ENCODE data around the gene SLC2A13.

The SLC2A13 gene

GRCh38 chr12:40105515-40106201, at the start of gene SLC2A13:
SLC2A13 (minus strand) TSS chr12:40106081; CDS start chr12:40105808, 273 bp downstream.
- DNase-seq, result peak; percentile 76

- DNase-seq, result no peak
Measured at GRCh38 chr12:40154381-40154780, 48.5 kb upstream of the SLC2A13 start.

- no peak for DNase-seq
Measured at GRCh38 chr12:40153432-40153831, 47.6 kb upstream of the SLC2A13 start.

- DNase-seq, result peak; percentile 45
Measured at GRCh38 chr12:40152783-40153383, 47.0 kb upstream of the SLC2A13 start.

- DNase-seq, result no peak
Measured at GRCh38 chr12:40149673-40150260, 43.9 kb upstream of the SLC2A13 start.

- no peak for DNase-seq
Measured at GRCh38 chr12:40146800-40147797, 41.2 kb upstream of the SLC2A13 start.

- no peak for DNase-seq
Measured at GRCh38 chr12:40145896-40146295, 40.0 kb upstream of the SLC2A13 start.

GRCh38 chr12:40144023-40144422, 38.1 kb upstream of the SLC2A13 start:
- DNase-seq, result no peak

GRCh38 chr12:40142001-40142744, 36.3 kb upstream of the SLC2A13 start:
- no peak for DNase-seq

GRCh38 chr12:40138526-40138925, 32.6 kb upstream of the SLC2A13 start:
- no peak for DNase-seq

GRCh38 chr12:40137252-40137651, 31.4 kb upstream of the SLC2A13 start:
- DNase-seq, result no peak

GRCh38 chr12:40127408-40127807, 21.5 kb upstream of the SLC2A13 start:
- no peak for DNase-seq

- DNase-seq, result no peak
Measured at GRCh38 chr12:40123496-40123895, 17.6 kb upstream of the SLC2A13 start.

- DNase-seq, result no peak
Measured at GRCh38 chr12:40122842-40123241, 17.0 kb upstream of the SLC2A13 start.

GRCh38 chr12:40117818-40118217, 11.9 kb upstream of the SLC2A13 start:
- DNase-seq, result no peak

- no peak for DNase-seq
Measured at GRCh38 chr12:40110586-40110985, 4.7 kb upstream of the SLC2A13 start.

- DNase-seq, result no peak
Measured at GRCh38 chr12:40107803-40108620, 2.1 kb upstream of the SLC2A13 start.

GRCh38 chr12:40107098-40107802, 1.4 kb upstream of the SLC2A13 start:
- DNase-seq, result peak; percentile 75

GRCh38 chr12:40106655-40107054, 774 bp upstream of the SLC2A13 start:
- DNase-seq, result no peak

GRCh38 chr12:40106202-40106533, 287 bp upstream of the SLC2A13 start:
- no peak for DNase-seq

- DNase-seq, result no peak
Measured at GRCh38 chr12:40105265-40105514, 691 bp downstream of the SLC2A13 start.

Data from CD4-positive, alpha-beta T cell treated with Interleukin-15 for 1 hour (primary cell).